Stimulated activated CD8-positive, alpha-beta memory T cell treated with anti-CD3 and anti-CD28 coated beads, Interleukin-15, amount 100 ng/mL, for 4 hours (primary cell): ENCODE data around the gene HHATL.

Source experiments
- DNase-seq, 2 donors: peaks; one replicate each; pipeline ENCODE4 v3.0.0-alpha.2; 2020; ENCODE audit warnings: low read depth in 2 of 2

Gene HHATL

GRCh38 chr3:42698216-42698910, 4.2 kb downstream of the HHATL start:
- DNase-seq, result no peak

DNA sequence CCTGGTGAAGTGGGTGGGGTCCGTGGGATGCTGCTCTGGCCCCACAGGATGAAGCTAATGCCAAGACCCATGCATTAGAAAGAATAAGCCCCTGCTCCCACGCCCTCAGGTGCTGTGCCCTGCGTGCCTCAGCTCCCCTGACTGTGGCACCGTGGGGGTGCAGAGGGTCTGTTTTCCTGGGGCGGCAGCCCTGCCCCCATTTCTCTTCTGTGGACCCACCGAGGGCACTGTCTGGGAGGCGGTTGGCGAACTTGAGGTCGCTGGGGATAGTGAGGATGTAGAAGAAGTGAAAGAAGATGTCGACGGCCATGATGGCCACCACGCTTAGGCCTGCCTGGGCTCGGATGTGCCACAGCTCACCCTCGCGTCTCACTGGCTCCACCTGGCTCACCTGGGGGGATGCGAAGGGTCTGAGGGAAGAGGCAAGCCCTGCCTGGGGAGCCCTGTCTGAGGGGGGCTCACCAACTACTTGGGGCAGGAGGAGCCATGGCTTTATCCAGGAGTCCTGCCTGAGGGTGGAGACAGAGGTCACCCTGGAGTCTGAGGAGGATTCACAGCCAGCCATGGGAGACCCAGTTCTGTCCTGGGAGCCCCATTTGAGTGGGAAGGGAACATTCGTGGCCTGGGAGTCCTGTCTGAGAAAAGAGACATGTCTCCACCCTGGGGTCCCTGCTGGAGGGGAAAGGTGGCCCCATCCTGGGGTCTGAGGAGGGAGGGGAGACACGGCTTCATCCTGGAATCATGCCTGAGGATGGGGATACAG, 5.1 kb downstream of the HHATL start:
- DNase-seq, result no peak

DNA sequence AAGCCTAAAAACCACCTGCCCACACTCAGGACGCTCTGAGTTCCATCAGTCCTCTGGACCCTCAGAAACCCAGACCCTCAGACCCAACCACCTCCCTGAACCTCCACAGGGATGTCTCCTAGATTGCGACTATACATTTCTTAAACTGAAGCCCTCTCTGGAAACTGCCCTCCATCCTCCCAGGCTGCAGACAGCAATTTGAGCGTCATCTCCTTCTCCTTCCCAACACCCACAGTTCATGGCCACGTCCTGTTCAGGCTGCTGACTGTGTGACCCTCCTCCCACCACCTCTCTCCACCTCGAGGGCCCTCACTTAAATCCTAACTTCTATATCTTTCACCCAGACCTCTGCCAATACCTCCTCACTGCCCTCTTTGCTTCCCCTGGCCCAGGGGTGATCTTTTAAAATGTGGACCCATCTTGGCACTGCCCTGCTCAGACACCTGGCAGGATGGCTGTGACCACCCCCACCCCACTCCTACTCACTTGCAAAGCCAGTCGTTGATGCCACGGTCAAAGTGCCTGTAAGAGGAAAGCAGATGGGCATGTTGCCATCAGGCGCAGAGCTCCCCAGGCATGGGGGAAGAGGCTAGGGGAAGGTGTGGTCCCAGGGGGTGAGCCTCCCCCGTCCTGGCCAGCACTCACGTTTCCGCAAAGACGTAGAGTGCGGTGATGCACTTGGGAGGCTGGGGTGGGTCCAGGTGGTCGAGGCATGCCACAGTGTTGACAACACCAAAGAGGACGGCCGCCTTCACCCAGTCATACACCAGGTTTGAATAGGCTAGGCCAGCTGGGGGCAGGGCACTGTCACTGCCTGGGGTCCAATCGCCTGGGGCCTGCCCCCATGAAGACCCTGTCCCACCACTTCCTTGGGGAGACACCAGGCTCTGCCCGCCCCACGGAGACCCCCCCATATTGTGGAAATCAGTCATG, 6.0 kb downstream of the HHATL start:
- DNase-seq, result no peak

- DNase-seq, result no peak
These were observed 8.2 kb downstream of the HHATL start for GRCh38 chr3:42694366-42694765.

DNA sequence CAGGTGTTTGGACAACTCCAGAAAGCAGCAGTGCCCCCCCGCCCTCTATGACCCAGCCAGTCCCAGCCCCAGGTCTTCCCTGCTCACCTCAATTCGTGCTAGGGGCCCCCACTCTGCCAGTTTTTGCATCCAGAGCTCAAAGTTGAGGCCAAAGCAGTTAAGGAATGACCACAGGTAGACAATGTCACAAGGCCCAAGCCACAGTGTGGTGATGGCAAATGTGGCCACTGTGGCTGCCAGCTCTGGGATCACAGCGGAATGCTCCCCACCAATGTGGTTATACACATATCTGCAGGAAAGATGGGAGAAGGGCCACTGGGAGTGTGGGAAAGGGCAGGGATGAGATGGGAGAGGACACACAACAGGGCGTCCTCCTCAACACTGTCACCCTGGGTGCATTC, 9.1 kb downstream of the HHATL start:
- DNase-seq, result no peak

DNA sequence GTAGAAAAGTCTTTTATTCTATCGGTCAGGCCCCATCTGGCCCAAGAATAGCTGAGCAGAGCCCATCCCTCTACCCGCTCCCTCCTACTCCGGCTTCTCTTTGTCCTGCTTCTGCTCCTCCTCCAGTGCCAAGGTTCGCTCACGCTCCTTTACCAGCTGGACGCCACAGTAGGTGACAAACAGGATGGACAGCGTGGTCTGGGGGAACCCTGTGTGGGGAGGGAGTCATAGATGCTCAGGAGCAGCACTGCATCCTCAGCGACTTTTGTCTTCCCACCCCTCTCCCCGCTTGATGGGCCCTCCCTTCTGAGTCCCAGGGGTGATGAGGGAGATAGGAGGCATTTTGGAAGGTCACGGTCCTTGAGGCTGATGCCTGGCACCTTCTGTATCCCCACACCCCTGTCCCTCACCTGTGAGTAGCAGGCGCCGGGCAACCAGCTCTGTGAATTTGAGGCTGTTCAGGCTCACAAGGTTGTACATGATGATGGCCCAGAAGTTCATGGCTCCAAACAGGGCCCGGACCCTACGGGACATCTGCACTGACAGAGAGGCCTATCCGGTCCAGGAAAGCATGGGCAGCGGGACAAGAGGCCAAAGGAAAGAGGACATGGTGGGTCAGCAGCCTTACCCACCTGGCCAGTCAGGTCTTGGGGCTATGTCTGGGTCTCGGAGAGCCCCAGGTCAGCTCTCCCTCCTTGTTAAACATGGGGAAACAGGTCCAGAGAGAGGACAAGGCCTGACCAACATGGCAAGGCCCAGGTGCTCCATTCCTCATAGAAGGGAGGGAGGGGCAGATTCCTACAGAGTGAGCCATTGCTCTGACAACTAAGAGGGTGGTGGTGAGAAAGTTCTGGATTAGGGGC, 9.7 kb downstream of the HHATL start:
- no peak for DNase-seq

DNA sequence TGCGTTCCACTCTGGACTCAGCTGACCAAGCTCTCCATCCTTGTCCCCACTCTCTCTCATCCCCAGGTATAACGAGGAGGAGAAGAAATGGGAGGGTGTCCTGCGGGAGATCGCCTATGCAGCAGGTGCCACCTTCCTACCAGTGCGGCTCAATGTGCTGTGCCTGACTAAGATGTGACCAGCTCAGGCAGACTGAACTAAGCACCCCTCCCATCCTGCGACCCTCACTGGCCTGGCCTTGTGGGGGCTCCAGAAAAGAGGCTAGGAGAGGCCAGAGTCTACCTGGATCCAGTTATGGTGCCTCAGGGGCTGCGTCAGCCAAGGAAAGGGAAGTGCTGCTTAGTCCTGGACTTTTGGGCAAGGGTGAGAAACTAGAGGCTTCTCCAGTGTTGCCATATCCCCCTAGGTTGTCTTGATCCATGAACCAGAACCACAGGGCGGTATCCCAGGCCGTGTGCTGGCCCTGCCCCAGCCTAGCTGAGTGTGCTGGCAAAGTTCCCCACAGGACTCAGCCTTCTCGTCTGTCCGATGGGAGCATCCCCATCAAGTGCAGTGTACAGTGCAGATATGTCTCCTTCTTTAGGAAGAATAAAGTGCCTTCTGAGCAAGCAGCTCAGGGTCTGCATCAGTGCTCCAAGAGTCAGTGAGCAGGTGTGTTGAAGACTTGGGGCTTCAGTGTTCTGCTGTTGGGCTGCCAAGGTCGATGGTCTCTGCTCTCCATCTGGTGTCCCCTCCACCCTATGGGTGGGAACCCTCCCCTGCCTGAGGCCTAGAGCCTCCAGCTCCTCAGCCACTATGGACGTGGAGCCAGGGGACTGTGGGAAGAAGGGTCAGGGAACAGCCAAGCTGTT, 10.6 kb downstream of the HHATL start:
- DNase-seq, result no peak

DNA sequence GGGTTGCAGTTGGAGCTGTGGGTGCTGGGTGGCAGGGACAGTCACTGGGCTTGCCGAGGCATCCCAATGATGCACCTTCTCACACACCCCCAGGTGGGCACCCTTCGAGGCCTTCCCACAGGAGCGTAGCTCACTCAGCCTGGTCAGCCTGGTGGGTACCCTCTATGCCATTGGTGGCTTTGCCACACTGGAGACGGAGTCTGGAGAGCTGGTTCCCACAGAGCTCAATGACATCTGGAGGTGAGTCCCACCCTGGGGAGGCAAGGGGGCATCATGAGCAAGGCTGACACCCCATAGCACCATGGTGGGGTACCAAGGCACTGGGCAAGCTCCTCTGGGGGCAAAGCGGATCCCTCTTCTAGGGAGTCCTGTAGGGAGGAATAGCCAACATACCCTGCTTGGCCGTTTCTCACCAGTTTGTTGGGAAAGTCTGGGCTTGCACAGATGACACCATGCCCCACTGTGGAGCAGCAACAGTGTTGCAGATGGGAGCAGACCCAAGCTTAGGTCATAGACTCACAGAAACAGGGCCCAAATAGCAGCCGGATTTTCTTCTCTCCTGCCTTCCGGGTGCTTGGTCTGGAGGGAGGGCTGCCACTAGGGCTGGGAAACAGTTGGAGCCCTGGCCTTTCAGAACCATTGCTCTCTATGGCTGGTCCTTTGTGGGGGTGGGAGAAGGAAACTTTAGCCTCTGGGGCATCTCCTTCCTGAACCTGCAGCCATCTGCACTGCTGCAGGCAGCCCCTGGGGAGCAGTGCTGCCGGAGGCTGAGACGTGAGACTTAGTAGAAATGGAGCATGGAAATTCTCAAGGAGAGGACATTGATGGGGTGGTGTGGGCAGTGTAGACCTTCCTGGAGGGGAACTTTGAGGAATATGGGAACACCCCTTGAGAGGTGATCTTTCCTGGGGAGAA, 11.6 kb downstream of the HHATL start:
- no peak for DNase-seq

- DNase-seq, result no peak
These were observed 12.4 kb downstream of the HHATL start for GRCh38 chr3:42690191-42690590.

DNA sequence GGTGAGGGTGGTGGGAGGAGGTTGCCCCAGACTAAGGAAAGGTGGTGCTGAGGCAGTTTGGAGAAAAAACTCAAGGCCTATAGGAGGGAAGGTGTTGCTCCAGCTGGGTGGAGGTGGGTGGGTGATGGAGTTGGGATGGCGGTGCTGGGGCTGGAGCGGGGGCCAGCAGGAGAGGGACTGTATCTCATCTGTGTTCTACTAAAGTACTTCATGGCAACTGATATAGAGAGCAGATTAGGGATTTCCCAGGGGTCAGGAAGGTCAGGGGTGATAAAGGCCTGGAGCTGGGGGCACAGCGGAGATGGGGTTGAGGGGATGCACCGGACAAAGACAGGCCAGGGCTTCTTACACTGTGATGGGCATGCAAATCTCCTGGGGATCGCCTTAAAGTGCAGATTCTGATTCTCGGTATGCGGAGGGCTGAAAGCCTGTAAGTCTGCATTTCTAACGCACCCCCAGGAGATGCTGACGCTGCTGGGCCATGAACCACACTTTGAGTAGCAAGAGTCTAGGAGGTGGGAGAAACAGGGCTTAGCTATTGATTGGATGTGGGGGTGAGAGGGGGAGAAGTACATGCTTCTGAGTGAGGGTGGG, 13.1 kb downstream of the HHATL start:
- DNase-seq, result no peak

DNA sequence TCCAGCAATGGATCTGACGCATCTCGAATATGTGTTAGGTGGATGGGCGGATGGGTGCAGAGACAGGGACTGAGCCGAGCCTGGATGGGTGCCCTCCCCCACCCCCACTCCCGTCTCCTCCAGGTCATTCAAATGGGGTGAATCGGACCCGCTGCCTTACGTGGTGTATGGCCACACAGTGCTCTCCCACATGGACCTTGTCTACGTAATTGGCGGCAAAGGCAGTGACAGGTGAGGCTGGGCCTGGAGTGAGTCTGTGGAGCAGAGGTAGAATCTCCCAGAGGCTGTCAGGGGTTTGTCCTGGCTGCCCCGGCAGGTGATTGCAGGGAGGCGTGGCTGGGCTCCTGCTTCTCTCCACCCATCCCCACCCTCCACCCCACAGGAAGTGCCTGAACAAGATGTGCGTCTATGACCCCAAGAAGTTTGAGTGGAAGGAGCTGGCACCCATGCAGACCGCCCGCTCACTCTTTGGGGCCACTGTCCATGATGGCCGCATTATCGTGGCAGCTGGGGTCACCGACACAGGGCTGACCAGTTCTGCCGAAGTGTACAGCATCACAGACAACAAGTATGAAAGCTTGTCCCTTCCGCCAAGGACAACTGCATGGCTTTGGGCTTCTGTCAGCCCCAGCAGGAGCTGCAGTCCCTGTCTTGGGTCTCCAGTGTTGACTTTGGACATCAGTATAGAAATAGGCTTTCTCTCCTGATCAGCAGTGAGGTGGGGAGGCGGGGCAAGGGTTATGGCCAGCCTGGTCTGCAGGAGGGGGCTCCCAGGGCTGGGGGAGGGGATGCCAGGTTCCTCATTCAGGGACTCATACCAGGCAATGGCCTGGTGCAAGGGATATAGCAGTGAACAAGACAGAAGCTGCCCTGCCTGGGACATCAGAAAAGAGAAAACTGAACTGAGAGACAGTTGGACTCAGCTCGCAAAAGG, 13.8 kb downstream of the HHATL start:
- no peak for DNase-seq

GRCh38 chr3:42688016-42688415, 14.6 kb downstream of the HHATL start:
- no peak for DNase-seq

DNA sequence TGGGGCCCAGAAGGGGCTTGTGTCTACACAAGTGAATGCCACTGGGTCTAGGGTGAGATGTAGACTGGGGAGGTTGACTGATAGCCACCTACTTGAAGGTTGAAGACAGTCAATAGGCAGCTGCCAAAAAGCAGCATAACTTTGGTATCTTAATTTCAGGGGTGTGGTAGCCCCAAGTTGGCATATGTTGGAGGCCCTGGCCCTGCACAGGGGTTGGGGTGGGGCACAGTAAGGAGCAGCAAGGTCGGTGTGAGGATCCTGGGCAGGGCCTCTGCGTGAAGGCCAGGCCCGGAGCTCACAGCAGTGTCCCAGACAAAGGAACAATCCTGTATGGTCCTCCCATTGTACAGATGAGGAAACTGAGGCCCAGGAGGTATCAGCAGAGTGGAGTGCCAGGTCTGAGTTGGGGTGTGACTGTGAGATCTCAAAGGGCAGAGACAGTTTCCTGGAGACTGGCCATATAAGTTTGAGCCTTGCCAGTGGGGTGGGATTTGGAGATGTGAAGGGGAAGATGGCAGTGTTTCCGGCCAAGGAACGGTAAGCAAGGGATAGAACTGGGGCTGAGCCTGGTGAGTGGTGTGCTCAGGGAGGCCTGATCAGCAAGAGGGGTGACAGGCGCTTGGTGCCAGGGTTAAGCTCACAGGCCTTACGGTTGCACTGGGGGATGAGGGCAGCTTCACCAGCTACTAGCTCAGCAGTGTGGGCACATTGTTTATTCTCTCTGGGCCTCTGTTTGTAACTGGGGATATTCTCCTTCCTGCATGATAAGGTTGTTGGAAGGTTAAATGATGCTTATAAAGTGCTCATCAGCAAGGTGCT, 15.6 kb downstream of the HHATL start:
- no peak for DNase-seq

GRCh38 chr3:42685891-42686820, 16.4 kb downstream of the HHATL start:
- DNase-seq, result no peak

GRCh38 chr3:42685363-42685881, 17.2 kb downstream of the HHATL start, which contains the start of gene KLHL40:
KLHL40 (plus strand) TSS chr3:42685537; CDS start chr3:42685619, 82 bp downstream.
- DNase-seq, result no peak
